Fibroblast of skin of right biceps (primary cell): ENCODE measurements around the gene DGKG.

Experiments
- DNase-seq: peaks from one replicate; pipeline ENCODE4 v3.0.0-alpha.2; 2013

The DGKG gene

DNA sequence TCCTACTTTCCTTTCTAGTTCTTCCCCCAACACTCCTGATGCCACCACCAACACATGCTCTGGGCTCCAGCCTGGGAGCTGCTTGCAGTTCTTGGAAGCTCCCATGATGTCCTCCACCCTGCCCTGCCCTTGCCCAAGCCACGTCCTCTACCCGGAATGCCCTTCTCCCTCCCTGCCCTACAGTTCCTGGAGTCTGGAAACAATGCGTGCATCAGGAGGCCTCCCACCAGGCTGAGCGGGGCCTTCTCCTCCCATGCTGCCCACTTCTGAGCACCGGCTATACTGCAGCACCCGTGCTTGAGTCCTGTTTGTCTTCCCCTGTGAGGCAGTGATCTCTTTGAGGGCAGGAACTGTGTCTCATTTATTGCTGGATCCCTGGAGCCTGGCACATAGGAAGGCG, 44.6 kb downstream of the DGKG start:
- DNase-seq, result no peak

DNA sequence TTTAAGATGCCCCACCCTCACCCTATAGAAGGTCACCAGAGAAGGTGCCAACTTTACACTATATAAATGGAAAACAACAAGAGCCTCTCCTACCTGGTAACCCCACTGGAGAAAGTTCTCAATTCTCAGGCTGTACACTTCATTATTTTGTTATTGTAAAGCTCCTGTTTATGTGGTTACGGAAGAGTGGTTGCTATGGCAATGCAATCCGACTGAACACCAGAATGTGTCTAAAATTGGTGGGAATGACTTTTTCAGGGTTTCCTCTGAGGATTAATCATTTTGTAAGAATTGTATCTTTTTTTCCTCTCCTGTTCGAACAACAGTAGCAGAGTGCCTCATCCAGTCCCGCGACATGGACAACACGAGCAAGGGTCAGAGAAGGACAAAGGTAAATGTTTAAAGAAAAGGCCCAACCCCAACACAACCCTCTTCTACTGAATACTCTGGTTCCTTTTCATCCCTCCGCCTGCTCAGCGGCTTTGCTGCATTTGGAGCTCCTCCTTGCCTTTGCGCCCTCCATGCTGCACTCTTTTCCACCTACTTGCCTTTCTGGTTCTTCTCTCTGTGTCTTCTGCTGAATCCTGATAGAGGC, 45.3 kb downstream of the DGKG start:
- no peak for DNase-seq

DNA sequence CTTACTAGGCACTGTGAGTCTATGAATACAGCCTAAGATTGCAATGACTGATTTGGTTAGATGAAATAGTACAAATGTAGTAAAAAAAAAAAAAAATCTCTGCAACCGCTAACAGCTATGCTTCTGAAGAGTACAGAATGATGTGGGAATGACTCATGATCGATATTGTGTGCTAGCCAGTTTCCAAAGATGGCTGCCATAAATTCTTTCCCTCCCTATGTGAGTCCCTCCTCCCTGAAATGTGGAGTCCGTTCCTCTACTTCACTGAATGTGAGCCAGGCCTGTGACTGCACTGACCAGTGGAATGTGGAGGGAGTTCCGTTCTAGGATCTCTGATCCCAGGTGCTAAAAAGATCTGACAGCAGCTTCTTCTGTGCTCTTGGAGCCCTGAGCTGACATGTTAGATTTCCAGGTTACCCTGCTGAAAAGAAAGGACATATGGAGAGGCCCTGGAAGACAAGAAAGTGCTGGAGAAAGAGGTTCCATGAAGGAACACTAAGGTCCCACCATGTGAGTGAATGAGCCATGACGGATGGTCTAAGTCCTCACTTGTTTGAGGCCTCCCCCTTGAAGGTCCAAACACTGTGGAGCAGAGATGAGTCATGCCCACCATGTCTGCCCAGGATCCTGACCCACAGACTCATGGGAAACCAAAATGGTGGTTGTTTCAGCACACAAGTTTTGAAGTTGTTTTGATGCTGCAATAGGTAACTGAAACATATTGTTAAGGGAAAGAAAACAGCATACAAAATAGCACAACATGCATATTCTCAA, 46.3 kb downstream of the DGKG start:
- peak; percentile 63 for DNase-seq

DNA sequence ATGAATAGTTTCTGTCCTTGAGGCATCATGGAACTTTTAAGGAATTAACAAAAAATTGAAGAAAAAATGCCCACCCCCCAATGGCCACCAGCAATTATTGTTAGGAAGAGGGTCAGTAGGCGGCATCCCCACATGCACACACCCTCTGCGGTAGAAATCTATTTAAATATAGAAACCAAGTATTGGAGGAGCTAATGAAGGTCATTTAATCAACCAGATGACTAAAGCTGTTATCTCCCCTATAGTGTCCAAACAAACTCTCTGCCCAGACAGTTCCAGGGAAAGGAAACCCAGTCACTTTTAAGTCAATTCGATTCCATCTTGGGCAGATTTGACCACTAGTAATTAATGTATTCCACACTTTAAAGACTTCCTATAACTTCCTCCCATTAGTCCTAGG, 47.1 kb downstream of the DGKG start:
- DNase-seq, result no peak

DNA sequence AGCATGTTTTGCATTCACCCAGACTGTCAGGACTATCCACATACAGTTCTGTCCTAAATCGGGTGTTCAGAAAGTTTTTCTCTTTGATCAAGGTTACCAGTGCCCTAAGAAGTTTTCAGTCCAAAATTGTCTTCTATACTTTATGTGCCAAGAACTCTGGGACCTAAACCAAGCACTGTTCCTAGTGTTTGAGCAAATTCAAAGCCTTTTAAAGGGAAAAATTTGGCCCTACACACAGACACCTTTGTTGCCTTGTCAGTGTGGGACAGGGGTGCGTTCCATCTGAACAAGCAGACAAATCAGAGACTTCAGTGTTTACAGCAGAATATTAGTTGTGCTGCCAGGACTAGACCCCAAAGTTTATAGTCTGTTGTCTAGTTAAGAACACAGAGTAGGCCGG, 50.6 kb downstream of the DGKG start:
- no peak for DNase-seq

DNA sequence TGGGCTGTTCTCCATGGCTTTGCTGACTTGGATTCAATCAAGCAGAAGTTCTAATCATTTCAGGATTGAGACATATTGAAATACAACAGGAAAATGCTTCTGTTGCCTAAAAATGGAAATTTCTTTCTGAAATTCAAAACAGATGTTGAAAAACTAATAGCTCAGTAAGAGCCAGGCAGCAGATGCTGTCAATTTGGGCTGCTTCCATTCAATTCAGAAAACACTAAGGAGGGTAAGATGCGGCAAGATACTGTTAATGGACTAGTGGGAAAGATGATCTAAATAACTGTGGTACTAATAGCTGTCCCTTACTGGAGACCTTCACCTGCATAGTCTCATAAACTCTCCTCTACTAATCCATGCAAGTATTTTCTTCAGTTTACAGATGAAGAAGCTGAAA, 53.5 kb downstream of the DGKG start:
- DNase-seq, result no peak

DNA sequence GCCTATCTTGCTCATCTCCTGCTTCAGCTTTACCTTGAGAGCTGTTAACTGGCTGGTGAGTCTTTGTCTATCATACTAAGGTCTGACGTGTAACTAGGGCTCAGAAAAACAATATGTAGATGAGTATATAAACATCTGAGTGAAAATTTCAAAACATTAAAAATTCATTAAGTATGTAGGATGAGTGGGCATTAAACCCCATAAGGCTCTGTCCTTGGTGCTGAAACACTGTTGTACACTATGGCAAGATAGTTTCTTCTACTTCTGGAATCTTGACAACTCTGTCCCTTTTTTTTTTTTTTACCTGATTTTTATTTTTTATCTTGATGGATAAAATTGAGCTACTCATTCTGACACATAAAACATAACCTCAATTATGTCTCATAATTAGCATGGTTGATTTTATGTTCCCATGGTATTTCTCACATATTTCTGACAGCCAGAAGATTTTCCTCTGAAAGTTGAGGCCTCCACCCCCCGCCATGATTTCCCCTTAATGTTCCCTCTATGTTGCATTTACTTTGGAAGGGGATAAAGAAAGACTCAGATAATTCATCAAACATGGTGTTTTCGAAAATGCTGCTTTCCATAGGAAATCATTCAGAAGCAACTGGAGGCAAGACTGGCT, 54.3 kb downstream of the DGKG start:
- DNase-seq, result peak; percentile 58

DNA sequence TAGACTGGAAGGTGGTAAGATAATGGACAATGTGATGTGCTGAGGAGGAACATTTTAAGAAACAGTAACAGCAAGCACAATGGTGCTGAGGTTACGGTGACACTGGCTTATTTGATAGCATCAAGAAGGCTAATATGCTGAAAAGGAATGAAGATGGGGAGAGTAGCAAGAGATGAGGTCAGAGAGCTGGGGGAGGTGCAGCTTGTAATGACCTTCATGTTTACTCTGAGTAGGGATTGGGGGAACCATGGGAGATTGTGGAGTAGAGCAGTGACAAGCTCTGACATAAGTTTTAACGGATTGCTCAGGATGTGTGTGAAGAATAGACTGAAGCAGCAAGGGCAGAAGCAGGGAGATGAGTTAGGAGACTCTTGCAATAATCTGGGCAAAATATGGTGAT, 56.7 kb downstream of the DGKG start:
- no peak for DNase-seq

DNA sequence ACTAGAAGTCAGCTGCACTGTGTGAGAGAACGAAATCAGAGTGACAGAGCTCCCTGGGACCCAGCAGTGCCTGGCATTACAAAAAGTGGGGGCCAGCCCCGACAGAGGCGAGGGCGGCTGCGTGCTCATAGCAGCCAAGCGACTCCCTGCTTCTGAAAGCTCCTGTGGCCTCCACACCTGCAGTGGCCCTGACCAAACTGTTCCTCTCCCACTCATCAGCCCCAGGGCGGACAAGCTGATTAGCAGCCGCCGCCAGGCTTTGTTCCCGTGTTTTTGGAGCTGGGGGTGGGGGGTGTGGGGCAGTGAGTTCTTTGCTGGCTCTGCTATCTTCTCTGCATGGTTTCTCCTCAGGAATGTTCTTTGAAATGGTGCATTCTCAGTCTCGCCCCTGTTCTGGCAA, 58.1 kb downstream of the DGKG start:
- DNase-seq, result no peak

DNA sequence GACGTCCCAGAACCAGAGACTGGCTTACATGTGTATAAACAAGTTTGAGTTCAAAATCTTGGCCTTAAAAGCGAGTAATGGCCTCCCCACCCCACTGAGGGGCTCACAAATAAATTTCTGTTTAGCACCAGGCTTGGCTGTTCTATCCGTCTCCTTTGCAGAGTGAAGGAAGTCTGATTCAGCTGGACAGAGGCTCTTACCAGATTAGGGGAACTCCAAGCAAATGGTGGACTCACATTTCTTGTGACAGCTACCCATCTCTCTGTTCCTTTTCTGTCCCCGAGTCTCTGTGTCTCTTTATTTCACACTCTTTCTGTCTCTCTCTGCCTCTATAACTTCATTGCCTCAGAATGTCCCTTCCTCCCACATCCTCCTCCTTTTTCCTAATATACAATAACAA, 62.7 kb downstream of the DGKG start:
- no peak for DNase-seq

DNA sequence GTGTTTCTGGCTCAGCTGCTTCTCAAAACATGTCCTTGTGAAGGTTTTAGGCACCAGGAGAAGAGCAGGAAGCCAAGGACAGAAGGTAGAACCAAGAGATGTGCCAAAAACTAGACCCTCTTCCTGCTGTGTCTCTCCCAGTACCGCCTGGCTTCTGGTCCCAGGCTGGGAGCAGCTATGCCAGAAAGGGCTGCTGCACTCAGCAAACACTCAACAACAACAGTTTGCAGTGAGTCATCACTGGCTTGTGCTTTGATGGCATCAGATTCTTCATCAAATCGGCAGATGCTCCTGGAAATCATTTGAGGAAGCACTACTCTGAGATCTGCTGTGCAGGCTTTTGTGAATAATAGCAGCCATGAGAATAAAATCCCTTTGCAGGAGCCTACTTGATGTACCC, 63.2 kb downstream of the DGKG start:
- DNase-seq, result no peak

DNA sequence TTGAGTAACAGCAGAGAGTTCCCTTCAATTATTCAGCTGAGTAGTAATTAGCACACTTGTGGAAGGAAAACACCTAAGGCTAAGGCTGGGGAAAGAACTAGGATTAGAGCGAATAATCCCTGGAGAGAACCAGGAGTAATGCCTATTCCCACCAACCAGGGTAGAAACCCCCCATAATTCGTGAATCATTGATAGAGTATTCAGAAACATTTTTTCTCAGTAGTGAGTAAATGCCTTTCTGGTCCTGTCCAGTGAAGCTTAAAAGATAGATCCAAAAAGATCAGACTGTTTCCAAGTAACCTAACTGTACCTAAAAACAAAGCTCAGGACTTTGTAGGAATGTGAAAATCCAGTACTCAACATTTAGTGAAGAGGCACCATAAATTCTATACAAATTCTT, 71.2 kb downstream of the DGKG start:
- DNase-seq, result peak; percentile 66

DNA sequence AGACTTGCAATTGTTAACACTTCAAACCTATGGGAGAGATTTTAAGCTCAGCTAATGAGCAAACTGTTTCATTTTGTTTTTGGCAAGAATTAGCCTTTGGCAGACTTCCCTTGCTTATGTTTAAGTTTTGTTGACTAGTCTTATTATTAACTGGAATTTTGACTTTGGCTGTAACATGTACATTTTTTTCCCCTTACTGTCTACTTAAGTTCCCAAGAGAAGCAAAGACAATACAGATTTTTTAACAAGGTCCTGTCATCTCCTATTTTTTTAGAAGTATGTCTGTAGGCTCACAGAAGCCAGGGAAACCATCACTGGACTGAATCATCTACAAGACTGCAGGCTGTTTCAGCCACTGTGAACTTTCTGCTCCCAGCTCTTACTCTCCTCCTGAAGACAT, 74.3 kb downstream of the DGKG start:
- peak; percentile 94 for DNase-seq

DNA sequence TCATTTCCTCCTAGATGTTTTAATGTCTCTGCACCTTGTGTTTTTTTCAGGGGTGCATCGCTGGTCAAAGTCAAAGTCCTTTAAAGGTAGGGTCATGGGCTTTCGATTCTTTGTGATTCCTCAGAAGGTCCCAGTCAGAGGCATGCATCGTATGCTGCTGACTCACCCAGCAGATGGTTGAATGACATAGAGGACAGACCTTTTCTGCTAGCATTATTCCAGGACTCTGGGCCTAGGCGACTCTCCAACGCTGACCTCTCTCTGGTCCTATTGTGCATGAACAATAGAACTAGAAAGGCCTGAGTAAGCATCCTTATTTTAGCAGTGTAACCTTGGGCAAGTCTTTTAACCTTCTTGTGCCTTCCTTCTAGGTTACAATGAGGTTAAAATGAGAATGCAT, 75.9 kb downstream of the DGKG start:
- peak; percentile 62 for DNase-seq

DNA sequence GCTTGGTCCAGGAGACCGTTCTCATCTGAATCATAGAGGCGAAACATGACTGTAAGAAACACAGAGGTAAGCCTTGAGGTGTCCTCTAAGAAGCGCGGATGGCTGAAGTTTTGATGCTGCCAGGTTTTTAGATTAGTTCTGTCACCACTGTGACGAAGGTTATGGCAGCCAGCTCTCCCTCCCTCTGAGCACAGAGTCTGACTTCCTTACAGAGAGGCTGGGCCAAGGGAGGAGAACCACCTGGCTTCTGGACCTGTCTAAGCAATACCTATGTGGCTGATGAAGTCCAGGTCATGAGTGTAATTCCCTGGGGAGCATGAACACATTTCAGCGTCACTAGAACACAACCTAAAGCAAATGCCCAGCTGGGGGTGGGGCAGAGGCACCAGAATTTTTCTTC, 77.4 kb downstream of the DGKG start:
- DNase-seq, result no peak

DNA sequence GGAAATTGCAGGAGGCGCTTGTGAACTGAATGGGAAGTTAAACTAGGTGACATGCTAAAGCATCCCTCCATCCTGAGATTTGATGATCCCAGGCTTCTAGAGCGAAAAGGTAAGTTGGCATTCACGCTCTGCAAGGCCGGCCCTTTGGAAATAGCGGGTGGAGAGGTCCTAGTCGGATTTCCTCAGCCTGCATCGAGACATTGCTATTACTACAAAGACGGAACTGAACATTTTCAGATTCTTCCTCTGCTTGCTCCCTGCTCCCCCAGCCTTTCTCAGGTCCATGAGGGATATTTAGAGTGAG, 77.7 kb downstream of the DGKG start:
- no peak for DNase-seq

DNA sequence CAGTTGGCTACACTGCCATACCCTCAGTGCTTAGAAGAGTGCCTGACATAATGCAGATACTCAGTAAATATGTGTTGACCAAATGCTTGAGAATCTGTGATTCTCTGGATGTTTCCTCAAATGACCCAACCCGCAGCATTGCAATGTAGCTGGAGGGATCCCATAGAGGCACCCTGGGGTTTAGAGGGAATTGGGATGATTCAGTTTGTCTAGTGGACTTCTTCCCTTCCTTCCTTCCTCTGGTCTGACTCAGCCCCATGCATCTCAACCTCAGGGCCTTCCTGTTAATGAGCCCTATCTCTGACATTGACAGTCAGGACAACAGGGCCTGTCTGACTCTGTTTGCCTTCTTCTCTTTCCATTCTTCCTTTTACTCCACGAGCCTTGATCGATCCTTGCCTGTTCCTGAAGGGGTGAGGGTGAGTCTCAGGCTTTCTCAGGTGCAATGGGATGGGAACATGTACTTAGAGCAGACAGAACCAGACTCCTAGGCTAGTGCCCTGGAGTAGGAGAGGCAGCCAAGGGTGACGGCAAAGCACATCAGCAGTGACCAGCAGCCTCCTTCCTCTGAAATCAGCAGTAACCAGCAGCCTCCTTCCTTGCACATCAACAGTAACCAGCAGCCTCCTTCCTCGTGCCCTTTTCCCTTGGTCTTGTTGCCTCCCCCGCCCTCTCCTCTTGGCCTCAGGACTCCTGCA, 78.2 kb downstream of the DGKG start:
- peak; percentile 90 for DNase-seq

DNA sequence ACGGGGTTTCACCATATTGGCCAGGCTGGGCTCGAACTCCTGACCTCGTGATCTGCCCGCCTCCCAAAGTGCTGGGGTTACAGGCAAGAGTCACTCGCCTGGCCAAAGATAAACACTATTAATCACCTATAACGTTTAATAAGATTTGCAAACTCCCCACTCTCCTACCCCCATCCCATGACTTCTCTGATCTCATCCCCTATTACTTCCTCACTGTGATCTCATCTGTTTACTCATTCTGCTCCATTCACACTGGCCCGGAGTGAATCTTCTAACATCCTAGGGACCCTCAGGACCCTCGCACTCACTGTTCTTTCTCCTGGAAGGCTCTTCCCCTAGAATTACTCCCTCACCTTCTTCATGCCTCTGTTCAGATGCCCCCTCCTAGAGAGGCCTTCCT, 78.9 kb downstream of the DGKG start:
- peak; percentile 45 for DNase-seq

DNA sequence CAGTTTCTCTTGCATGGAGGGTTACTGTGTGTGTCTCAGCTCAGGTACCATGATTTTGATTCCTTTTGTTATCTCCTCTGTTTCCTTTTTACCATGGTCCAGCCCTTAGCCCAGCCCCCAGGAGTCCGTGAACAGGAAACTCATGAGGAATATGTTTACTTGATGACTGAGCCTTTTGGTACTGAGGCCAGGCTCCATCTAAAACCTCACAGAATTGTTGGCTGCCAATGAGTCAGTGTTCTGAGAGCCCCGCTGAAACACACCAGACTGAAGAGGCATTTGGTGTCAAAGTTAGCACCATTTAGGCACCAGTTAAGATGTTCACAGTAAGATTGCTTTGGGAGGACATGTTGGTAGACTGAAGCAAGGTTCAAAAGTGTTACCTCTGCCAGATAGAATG, 80.9 kb downstream of the DGKG start:
- peak; percentile 90 for DNase-seq

DNA sequence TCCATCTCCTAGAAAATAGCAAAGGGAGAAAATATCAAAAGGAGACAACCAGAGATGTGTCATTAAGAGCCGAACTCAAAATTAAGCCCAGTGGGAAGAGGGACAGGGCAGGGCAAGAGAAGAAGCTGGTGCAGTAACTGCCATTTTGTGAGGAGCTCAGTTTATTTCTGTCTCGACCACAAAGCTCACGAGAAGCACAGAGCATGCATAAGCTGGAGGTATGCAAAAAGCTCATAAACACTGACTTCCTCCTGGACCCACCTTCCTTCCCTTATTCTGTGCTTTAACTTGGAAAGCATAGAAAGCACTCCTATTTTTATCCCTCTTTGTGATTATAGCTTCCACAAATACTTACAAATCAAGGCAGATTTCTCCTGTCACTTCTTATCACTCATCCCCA, 81.3 kb downstream of the DGKG start:
- no peak for DNase-seq

DNA sequence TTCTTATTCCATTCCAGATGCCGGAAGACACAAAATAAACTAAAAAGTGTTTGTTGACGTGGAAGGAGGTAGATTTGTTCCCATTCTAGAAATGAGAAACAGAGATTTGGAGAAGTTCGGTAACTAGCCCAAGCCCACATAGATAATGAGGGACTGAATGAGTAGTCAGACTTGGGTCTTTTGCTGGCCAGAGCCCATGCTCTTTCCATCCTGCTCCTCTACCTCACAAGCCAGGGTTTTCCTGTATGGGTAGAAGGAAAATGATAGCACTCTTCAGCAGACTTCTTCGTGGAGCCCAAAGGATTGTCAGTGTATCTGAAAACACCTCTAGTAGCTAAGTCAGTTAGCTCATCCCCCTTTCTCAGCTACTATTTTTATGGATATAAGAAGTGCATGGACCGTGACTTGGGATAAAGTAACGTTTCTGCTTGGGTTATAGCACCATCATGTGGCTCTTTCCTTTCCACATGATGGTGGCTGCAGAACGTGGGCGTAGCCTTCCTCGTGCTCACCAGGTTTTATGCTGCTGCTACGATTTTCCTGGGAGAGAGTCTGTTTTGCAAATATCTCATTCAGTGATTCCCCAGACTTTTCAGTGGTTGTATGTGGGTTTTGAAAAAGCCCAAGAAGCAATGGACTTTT, 84.6 kb downstream of the DGKG start:
- DNase-seq, result peak; percentile 62

DNA sequence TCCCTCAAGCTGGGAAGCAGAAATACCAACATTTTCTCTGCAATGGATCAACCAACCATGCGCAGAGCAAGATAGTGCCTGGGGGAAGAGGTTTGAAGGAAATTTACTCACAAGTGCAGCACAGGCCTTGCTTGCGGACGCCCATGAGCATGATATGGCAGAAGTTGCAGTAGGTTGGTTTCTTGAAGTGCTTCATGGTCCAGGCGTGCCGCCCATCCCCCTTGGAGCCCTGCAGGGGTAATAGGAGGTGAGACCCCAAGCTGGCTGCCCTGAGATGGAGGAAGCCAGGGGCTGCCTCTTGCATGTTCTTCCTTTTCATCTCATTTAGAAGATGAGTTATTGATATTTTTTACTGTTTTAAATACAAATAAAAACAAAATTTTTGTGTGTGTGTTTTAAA, 86.6 kb downstream of the DGKG start:
- DNase-seq, result no peak

DNA sequence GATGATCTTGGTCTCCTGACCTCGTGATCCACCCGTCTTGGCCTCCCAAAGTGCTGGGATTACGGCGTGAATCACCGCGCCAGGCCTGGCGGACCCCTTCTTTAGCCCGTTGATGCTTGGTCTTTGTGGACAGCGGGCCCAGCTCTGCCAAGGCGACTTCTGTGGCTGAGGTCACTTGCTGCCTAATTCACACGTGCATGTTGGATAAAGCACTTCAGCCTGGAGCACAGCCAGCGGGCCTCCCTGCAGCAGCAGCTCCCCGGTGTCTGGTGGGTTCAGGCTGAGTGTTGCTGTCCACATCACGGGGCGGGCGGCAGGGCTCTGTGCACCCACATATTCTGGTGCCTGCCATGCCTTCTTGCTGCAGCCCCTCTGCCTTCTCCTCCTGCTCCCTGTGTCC, 88.4 kb downstream of the DGKG start:
- no peak for DNase-seq

DNA sequence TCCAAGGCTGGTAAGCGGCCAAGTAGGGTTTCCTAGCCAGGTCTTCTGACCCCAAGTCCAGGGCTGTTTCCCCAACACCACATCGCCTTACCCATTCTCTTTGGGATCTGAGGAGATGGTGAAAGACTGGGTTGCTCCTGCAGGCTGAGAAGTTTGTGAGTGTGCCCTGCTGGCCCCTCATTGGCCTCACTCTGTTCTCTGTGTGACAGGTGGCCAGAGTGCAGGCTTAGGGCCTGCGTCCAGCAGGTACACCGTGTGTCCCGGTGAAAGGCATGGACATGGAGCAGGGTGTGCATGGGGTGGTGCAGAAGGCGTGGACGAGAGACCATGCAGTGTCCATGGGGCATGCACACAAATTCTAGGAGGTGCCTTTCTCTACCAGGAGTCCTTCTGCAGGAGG, 91.3 kb downstream of the DGKG start:
- no peak for DNase-seq
